Measurements from ENCODE around the gene NSMF.

Gene NSMF

GRCh38 chr9:137408651-137409405 is 50.3 kb downstream of the NSMF start:
- no peak for DNase-seq

DNA sequence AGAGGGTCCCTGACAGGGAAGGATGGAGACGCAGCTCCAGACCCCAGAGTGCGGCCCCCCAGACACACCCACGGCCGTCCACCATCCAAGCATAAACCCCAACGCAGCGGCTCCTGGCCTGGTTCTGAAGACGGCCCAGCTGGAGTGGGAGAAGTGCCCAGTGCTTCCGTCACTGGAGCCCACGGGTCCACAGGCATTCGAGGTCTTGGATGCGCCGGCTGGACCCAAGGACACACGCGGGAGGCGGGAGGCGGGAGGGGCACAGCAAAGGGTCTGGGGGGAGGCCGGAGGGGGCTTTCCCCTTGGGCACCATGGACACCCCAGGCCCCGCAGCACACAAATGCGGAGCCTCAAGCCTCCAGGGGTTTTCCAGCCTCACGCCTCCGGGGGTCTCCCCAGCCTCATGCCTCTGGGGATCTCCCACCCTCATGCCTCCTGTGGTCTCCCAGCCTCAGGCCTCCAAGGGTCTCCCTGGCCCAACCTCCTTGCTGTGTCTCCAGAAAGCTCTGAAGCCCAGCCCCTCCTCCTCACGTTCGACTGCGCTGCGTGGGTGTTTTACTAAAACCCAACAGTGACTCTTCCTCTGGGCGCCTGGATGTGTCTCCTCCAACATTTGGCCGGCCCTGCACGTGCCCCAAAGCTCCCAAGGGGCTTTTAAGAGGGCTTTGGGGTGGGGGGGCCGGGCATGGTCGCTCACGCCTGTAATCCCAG is 51.4 kb downstream of the NSMF start:
- no peak for DNase-seq

- DNase-seq: peak; percentile 34
Observed at GRCh38 chr9:137406876-137407589, 52.1 kb downstream of the NSMF start.

- DNase-seq: no peak
Observed at GRCh38 chr9:137406085-137406760, 52.9 kb downstream of the NSMF start.

DNA sequence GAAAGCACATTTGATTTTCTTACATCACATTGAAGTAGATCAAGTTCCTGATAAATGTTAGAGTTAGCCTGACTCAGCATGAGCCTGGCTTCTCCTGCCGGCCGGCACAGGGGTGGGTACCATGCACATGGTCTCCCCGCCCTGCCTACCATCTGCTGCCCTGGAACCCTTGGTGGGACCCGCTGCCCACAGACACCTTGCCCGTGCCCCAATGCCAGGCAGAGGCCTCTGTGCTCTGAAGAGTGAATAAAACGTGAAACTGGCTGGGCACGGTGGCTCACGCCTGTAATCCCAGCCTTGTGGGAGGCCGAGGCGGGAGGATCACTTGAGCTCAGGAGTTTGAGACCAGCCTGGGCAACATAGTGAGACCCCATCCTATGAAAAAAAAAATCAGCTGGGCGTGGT is 53.5 kb downstream of the NSMF start:
- DNase-seq: no peak

GRCh38 chr9:137404961-137405567 is 54.1 kb downstream of the NSMF start:
- no peak for DNase-seq

DNA sequence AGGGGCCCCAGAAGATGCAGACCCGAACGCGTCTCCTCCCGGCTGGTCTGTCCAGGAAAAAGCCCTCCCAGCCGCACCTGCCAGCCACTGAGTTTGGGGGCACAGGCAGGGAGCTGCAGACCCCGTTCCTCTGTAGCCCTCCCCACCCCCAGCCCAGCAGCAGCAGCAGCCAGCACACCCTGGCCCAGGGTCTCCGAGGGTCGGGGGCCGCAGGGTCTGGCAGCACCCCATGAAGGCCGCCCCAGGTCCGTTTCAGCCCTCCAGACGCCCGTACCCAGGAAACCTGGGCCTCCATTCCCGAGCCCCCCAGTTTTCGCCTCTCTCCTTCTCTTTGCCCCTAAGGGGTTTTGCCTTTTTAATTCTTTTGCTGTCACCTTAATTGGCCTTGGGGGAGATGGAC is 55.9 kb downstream of the NSMF start:
- DNase-seq: no peak

GRCh38 chr9:137402746-137403145 is 56.4 kb downstream of the NSMF start:
- DNase-seq: no peak

DNA sequence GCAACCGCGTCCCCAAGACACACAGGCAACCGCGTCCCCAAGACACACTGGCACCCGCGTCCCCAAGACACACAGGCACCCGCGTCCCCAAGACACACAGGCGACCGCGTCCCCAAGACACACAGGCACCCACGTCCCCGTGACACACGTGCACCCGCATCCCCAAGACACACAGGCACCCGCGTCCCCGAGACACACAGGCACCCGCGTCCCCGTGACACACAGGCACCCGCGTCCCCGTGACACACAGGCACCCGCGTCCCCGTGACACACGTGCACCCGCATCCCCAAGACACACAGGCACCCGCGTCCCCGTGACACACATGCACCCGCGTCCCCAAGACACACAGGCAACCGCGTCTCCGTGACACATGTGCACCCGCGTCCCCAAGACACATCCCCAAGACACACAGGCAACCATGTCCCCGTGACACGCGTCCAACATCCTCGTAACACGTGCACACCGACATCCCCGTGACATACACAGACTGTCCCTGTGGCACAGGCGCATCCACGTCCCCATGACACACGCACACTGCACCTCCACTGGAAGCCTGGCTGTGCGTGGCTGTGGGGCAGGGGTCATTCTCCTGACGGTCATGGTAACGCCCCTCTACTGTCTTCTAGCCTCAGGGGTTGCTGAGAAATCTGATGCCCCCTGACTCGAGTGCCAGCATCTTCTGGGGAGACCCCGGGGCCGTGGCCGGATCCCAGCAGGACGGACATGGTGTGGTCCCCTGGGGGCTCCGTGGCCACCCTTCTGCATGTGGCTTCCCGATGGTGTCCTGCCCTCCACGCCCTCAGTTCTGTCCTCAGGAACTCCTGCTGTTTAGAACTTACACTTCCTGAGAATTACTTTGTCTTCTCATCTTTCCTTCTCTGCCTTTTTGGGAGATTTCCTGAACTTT is 60.3 kb downstream of the NSMF start:
- no peak for DNase-seq

- no peak for DNase-seq
Observed at GRCh38 chr9:137397675-137398423, 61.3 kb downstream of the NSMF start.
